NK-92 (cell line): ENCODE data around the gene EDA.

Experiments used
- DNase-seq: peaks from one replicate; lab custom pipeline; 2025; ENCODE audit not compliant: unreplicated experiment; lab: John Stamatoyannopoulos, UW

Gene EDA

DNA sequence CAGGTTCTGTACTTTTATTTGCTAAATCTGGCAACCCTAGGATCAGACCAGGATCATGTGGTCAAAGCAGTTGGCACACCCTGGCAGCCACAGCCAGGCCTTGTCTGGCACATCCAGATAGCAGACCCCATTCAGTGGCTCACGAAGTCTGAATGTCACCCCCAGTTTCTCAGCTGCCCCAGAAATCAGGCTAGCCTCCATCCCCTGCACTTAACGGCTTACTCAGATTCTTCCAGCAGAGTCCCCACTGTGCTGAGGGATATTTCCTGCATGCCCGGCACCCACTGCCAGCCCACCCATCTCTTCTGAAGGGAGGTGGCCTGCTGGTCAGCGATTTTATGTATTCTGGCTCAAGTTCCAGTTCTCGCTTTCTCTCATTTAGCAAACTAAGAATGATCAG is 438.5 kb downstream of the EDA start:
- no peak for DNase-seq

DNA sequence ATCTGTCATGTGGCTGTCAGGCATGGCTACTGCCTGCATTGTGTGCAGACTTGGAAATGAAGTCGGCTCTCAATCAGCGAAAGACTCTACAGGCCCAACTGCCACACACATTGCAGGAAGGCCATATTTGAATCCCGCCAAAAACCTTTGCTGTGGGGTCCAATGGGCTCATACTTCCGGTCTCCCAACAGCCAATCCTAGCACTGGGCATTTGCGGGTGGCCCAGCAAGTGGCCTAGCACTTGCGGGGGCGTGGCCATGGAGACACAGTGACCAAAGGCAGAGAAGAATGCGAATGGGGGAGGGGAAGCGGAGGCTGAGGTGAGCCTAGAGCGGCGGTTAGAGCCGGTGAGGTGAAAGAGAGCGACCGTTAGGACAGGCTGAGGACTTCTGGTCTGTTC is 446.2 kb downstream of the EDA start, which contains the start of gene OTUD6A:
OTUD6A (plus strand) TSS at position 382 of the 400 bp plus-strand sequence. CDS start 68 bp downstream, outside the sequence.
- no peak for DNase-seq

- DNase-seq, result no peak
Measured at GRCh38 chrX:70062961-70063550, 447.1 kb downstream of the EDA start.

GRCh38 chrX:70066646-70067045 is 450.7 kb downstream of the EDA start:
- DNase-seq, result no peak

GRCh38 chrX:70079297-70079696 is 463.4 kb downstream of the EDA start:
- no peak for DNase-seq

DNA sequence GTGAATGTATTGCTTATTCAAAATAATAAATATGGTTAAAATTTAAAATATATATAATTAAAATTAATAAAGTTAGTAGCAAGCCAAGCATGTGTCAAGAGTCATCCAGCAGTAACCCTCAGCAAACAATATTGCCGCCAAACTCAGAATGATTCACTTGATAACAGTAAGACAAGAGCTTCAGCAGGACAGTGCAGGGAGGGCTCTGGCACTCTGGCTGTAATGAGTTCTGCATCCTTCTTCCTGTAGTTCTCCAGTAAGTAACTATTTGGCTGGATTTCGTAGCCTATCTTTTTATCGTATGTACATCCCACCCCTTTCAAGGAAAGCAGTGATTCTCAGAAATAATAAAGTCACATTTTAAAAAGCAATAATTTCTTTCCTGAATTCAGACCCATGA is 464.0 kb downstream of the EDA start:
- DNase-seq, result no peak

GRCh38 chrX:70082723-70083122 is 466.8 kb downstream of the EDA start:
- no peak for DNase-seq

- no peak for DNase-seq
Measured at GRCh38 chrX:70084592-70085240, 468.8 kb downstream of the EDA start.

GRCh38 chrX:70087857-70088630 is 472.1 kb downstream of the EDA start:
- DNase-seq, result no peak

DNA sequence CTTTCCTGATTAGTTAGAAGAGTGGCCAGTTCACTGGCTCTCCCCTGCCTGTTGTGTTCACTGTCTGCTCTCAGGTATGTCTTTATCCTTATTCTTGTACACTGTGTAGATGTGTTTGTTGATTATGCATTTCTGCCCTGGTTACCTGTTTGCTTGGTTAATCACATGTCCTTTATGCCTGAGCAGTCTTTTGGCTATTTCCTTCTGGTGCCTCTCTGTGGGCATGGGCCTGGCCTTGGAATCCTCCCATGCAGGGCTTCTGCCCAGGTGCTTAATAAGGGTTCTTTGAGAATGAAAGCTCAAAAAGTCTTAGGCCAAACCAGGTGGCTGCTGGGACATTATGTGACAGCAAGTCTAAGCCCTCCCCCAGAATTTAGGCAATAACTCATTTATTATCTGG is 472.8 kb downstream of the EDA start:
- DNase-seq, result no peak
